Neural cell (in vitro differentiated cells): ENCODE measurements around the gene BRI3BP.

ENCODE experiments used
- CTCF ChIP-seq: fragments of 450-650 bp; IDR thresholded peaks from 2 replicates; pipeline ENCODE4 v1.5.1; 2014; ENCODE audit warnings: antibody characterized with exemption, mild to moderate bottlenecking, moderate library complexity; ENCODE audit not compliant: poor library complexity, severe bottlenecking
- EP300 ChIP-seq: fragments of 450-650 bp; conservative IDR thresholded peaks from 2 replicates; pipeline ENCODE4 v1.6.1; 2014; ENCODE audit warnings: antibody characterized with exemption, mild to moderate bottlenecking, moderate library complexity; ENCODE audit not compliant: poor library complexity, severe bottlenecking
- EZH2 ChIP-seq: fragments of 200-600, 300-800 bp; shearing (Covaris generic), sonication (generic); IDR thresholded peaks from 2 replicates; pipeline ENCODE4 v1.6.1; 2014; ENCODE audit warnings: antibody characterized with exemption, low read length, borderline replicate concordance, mild to moderate bottlenecking; ENCODE audit not compliant: insufficient read depth, poor library complexity, severe bottlenecking
- POLR2AphosphoS5 ChIP-seq: IDR thresholded peaks from 2 replicates; pipeline ENCODE4 v1.6.1; 2012
- RAD21 ChIP-seq: fragments of 450-650 bp; conservative IDR thresholded peaks from 2 replicates; pipeline ENCODE4 v1.6.1; 2014; ENCODE audit warnings: antibody characterized with exemption, mild to moderate bottlenecking, moderate library complexity
- TAF1 ChIP-seq: IDR thresholded peaks from 2 replicates; pipeline ENCODE4 v1.6.1; 2012; ENCODE audit warnings: low read depth

- TF ChIP-seq CTCF: no peak
- no peak for TF ChIP-seq EP300
- no peak for TF ChIP-seq TAF1
- TF ChIP-seq POLR2AphosphoS5: no peak
- TF ChIP-seq RAD21: no peak
- TF ChIP-seq EZH2: no peak
Observed at GRCh38 chr12:125018356-125018755, 24.9 kb downstream of the BRI3BP start.
